ENCODE data around the gene SYT7.
"Not testable (repeated sequence)": the region's sequence is repeated elsewhere in the genome, so short reads cannot be mapped to it uniquely, and the experiment has no call there.

SYT7 gene

GRCh38 chr11:61496602-61497400, 84.1 kb downstream of the SYT7 start:
- no peak for DNase-seq (ENCODE audit: low spot score)

GRCh38 chr11:61495801-61496601, 84.9 kb downstream of the SYT7 start:
- DNase-seq (ENCODE audit: low spot score) = no peak

DNA sequence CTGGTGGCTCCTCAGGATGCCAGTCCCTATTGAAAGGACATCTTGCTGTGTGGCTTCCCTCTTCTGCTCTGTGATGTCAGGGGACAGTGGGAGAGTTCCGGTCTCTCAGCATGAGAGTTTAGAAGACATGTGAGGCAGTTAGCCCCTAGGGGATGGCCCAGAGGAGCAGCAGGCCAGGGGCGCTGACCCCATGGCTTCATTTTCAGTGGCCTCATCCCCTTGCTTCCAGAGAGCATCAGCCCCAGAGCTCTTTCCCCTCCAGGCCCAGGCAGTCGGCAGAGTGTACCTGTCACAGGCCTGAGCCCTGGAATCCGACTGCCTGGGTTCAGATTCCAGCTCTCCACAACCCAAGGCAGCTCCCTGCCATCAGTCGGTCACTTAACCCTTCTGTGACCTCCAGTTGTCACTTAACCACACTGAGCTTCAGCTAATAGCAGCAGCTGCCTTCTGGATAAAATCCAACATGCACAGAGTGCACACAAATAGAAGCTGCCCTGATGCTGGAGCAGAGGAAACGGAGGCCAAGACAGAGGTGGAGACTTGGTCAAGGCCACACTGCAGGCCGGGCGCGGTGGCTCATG, 86.4 kb downstream of the SYT7 start:
- no peak for DNase-seq (ENCODE audit: low spot score)

DNA sequence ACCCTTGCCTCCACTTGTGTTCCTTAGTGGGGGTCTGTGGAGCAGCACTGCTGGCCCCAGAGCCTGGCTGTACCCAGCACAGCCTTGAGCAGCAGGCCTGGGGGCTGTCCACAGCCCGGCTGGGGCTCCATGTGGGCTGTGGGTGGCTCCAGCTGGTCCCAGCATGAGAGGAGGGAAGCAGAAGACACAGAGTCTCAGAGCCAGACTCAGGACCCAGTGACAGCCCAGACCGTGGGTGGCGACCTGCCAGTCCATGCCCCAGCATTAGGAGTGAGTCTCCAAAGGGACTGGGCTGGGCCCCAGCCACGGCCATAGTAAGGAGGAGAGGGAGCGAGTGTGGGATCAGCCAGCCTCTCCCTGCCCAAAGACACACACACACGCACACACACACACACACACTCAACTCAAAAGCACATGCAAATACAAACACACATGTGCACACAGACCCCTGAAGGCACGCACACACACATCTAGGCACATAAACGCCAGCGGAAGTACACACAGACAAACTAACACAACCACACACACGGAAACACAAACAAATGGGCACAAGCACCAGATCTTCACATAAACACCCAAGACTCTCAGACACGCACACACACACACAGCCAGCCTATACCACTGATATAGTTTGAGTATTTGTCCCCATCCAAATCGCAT, 89.0 kb downstream of the SYT7 start:
- no peak for DNase-seq (ENCODE audit: low spot score)

GRCh38 chr11:61489833-61490721, 90.8 kb downstream of the SYT7 start:
- peak; percentile 78 for DNase-seq (ENCODE audit: low spot score)

DNA sequence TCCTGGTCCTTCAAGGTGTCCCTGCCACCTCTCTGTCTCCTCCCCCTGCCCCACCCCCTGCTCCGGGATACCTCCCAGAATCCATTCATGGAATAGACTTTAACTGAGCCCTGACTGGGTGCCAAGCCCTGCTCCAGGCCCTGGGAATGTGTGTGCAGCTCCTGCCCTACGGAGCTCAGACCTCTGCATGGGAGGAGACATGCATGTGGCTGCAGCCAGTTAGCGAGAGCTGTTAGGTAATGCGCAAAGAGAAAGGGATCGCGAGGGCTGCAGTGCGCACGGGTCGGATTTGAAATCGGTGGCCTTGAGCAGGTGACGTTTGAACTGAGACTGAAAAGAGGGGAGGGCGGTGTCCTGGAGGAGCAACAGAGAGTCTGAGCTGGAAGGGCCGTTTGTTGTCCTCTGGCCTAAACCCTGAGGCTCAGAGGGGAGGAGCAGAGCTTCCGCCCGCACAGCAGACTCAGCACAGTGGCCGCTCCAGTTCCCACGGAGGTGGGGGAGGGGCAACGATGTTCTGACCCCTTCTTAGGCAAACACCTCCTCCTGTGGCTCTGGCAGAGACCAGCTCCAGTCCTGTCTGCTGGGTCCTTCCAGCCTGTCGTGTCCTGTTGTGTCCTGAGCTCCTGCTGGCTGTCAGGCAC, 92.1 kb downstream of the SYT7 start:
- DNase-seq (ENCODE audit: low spot score) = peak; percentile 57

DNA sequence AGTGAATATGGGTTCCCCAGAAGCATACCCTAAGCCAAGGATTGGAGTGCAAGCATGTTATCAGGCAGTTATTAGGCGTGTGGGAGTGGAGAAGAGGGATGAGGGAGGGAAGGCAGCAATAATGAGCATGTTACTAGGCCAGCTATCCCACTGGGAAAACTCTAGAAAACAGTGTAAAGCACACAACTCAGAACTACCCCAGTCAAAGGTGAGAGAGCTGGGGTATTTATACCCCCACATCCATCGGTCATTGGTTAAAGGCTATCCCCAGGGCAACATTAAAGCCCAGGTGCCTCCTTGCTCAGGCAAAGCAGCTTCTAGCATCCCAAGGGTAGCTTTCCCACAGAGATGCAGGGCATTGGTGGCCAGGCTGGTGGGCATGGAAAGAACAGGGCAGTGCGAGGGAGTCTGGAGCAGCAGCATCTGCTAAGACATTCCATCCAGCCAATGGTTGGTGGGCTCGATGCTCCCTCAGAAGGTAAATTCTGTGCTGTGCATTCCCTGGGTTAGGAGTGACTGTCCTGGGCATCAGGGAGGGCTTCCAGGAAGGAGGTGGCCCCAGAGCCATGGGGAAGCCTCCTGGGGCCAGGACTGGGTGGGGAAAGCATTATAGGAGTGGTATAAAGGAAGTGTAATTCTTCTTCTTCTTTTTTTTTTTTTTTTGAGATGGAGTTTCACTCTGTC, 93.4 kb downstream of the SYT7 start:
- no peak for DNase-seq (ENCODE audit: low spot score)

GRCh38 chr11:61486779-61487178, 94.1 kb downstream of the SYT7 start:
- no peak for DNase-seq (ENCODE audit: low spot score)

- DNase-seq (ENCODE audit: low spot score) = no peak
These were observed 94.8 kb downstream of the SYT7 start for GRCh38 chr11:61486011-61486620.

DNA sequence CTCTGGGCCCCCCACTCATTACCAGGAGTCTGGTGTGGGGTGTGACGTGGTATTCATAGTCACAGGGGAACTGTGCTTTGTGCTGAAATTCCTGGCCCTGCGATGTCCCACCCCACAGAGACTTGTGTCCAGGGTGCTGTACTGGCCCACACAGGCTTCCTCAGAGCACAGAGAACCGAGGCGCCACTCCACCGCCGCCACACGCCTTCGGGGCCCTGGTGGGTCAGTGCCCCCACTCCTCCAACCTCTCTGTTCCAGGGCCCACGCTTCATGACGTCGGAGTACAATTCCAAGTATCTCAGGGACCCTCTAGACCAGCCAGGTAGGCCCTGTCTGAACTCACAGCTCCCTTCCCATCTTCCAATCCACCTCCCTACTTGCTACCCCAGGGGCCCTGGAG, 95.8 kb downstream of the SYT7 start:
- no peak for DNase-seq (ENCODE audit: low spot score)

- no peak for DNase-seq (ENCODE audit: low spot score)
These were observed 96.3 kb downstream of the SYT7 start for GRCh38 chr11:61484541-61484940.

- DNase-seq (ENCODE audit: low spot score) = peak; percentile 78
These were observed 98.4 kb downstream of the SYT7 start for GRCh38 chr11:61482513-61482912.

DNA sequence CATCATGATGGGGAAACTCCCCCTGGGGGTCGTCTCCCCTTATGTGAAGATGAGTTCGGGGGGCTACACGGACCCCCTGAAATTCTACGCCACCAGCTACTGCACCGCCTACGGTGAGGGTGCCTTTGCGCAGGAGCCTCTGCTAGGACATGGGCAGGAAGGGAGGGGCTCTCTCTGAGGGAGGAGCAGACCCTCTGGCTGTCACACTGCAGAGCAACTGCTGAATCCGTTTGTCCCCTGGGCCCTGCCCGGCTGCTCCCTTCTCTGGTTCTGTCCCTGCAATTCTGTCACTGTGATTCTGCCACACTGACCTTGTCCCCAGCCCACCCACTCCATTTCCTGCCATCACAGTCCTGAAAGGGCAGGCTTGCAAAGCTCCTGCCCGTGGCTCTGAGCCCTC, 99.1 kb downstream of the SYT7 start:
- no peak for DNase-seq (ENCODE audit: low spot score)

- no peak for DNase-seq (ENCODE audit: low spot score)
These were observed 99.9 kb downstream of the SYT7 start for GRCh38 chr11:61480994-61481335.

GRCh38 chr11:61480261-61480993, 100.4 kb downstream of the SYT7 start:
- no peak for DNase-seq (ENCODE audit: low spot score)

- DNase-seq (ENCODE audit: low spot score) = not testable (repeated sequence)
These were observed 101.4 kb downstream of the SYT7 start for GRCh38 chr11:61479360-61480058.

GRCh38 chr11:61477727-61478148, 103.1 kb downstream of the SYT7 start:
- DNase-seq (ENCODE audit: low spot score) = peak; percentile 77

DNA sequence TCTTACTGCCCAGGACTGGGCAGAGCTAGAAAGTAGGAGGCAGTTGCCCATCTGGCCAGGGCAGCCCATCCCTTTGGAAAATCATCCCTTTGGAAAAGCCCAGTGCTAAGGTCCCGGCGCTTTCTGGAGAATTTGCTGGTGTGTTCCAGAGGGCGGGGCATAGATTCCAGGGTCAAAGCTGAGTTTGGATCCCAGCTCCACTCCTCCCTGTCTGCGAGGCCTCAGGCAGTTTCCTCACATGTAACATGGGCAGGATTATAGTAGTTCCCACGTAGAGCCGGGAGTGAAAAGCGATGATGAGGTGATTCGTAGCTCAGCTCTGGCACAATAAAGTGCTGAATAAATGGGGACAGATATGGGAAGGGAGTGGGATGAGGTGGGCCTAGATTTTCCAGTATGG, 103.8 kb downstream of the SYT7 start:
- DNase-seq (ENCODE audit: low spot score) = peak; percentile 58

DNA sequence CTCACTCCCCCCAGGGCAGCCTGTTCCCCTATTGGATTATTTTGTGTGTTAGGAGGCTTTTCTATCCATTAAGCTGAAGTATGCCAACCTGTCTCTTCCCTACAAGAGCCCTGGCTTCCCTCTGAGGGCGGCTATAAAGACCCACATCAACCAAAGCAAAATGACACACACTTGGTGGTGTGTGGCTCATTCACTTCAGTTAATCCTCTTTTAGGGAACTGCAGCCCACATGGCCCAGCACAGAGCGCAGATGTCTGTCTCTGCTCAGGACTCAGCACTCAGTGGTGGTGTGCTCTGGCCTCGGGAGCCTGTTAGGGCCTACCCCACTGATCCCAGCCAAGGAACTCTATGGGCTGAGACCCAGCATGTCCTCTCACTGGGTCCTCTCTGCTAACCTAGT, 104.5 kb downstream of the SYT7 start:
- no peak for DNase-seq (ENCODE audit: low spot score)
